Neural cell (in vitro differentiated cells): ENCODE data around the gene CNGA3. TPM values are rescaled to one million over a fixed set of nuclear protein-coding genes. Genes with fewer than 3 reads are reported as not detected.

ENCODE experiments used
- H2AFZ ChIP-seq: fragments of 200-600, 300-800 bp; sonication (generic), shearing (Covaris generic); 2 replicates; pipeline ENCODE4 v1.6.0; 2014; ENCODE audit warnings: low read depth, mild to moderate bottlenecking, antibody characterized with exemption, low read length, moderate library complexity
- H3F3A ChIP-seq: fragments of 200-600 bp; shearing (Covaris generic); 2 replicates; pipeline ENCODE4 v1.6.1; 2016; ENCODE audit warnings: mild to moderate bottlenecking, moderate library complexity, mixed read lengths, antibody characterized with exemption, low read length; ENCODE audit not compliant: insufficient read depth, poor library complexity, severe bottlenecking
- H3K27ac ChIP-seq: fragments of 200-600, 300-800 bp; sonication (generic), shearing (Covaris generic); 2 replicates; pipeline ENCODE4 v1.5.1; 2014; ENCODE audit warnings: mild to moderate bottlenecking, low read length, moderate library complexity
- H3K27me3 ChIP-seq: fragments of 300-800, 200-600 bp; sonication (generic), shearing (Covaris generic); 2 replicates; pipeline ENCODE4 v1.6.0; 2014; ENCODE audit warnings: mild to moderate bottlenecking, low read depth, low read length, moderate library complexity; ENCODE audit not compliant: insufficient read depth
- H3K36me3 ChIP-seq: fragments of 300-800, 200-600 bp; sonication (generic), shearing (Covaris generic); 2 replicates; pipeline ENCODE4 v1.5.1; 2014; ENCODE audit warnings: mild to moderate bottlenecking, antibody characterized with exemption, low read length, moderate library complexity; ENCODE audit not compliant: insufficient read depth
- H3K4me2 ChIP-seq: fragments of 300-800, 200-600 bp; sonication (generic), shearing (Covaris generic); 2 replicates; pipeline ENCODE4 v1.6.0; 2014; ENCODE audit warnings: mild to moderate bottlenecking, low read length
- H3K4me3 ChIP-seq: fragments of 300-800, 200-600 bp; sonication (generic), shearing (Covaris generic); 2 replicates; pipeline ENCODE4 v1.5.1; 2014; ENCODE audit warnings: mild to moderate bottlenecking, low read length, moderate library complexity
- H3K79me2 ChIP-seq: fragments of 200-600 bp; shearing (Covaris generic); replicated peaks from 2 replicates; pipeline ENCODE4 v1.6.0; 2014; ENCODE audit warnings: mild to moderate bottlenecking, low read length, moderate library complexity; ENCODE audit not compliant: insufficient read depth
- H3K9ac ChIP-seq: fragments of 300-800, 200-600 bp; sonication (generic), shearing (Covaris generic); 2 replicates; pipeline ENCODE4 v1.6.1; 2016; ENCODE audit warnings: mild to moderate bottlenecking, low read length, mixed read lengths
- H3K9me2 ChIP-seq: fragments of 200-600 bp; shearing (Covaris generic); 2 replicates; pipeline ENCODE4 v1.6.1; 2016; ENCODE audit warnings: mild to moderate bottlenecking, low read length, mixed read lengths; ENCODE audit not compliant: insufficient read depth
- H3K9me3 ChIP-seq: fragments of 200-600, 300-800 bp; sonication (generic), shearing (Covaris generic); 2 replicates; pipeline ENCODE4 v1.6.1; 2016; ENCODE audit warnings: mild to moderate bottlenecking, mixed run types, low read length, moderate library complexity, mixed read lengths
- H4K20me1 ChIP-seq: fragments of 200-600 bp; shearing (Covaris generic); 2 replicates; pipeline ENCODE4 v1.6.1; 2016; ENCODE audit warnings: mild to moderate bottlenecking, mixed run types; ENCODE audit not compliant: insufficient read depth
- EP300 ChIP-seq: fragments of 450-650 bp; conservative IDR thresholded peaks from 2 replicates; pipeline ENCODE4 v1.6.1; 2014; ENCODE audit warnings: antibody characterized with exemption, mild to moderate bottlenecking, moderate library complexity; ENCODE audit not compliant: poor library complexity, severe bottlenecking
- EZH2 ChIP-seq: fragments of 200-600, 300-800 bp; shearing (Covaris generic), sonication (generic); IDR thresholded peaks from 2 replicates; pipeline ENCODE4 v1.6.1; 2014; ENCODE audit warnings: antibody characterized with exemption, low read length, borderline replicate concordance, mild to moderate bottlenecking; ENCODE audit not compliant: insufficient read depth, poor library complexity, severe bottlenecking
- MXI1 ChIP-seq: fragments of 450-650 bp; conservative IDR thresholded peaks from 2 replicates; pipeline ENCODE4 v1.6.1; 2014; ENCODE audit warnings: antibody characterized with exemption, mild to moderate bottlenecking; ENCODE audit not compliant: poor library complexity, severe bottlenecking
- POLR2AphosphoS5 ChIP-seq: IDR thresholded peaks from 2 replicates; pipeline ENCODE4 v1.6.1; 2012
- RAD21 ChIP-seq: fragments of 450-650 bp; conservative IDR thresholded peaks from 2 replicates; pipeline ENCODE4 v1.6.1; 2014; ENCODE audit warnings: antibody characterized with exemption, mild to moderate bottlenecking, moderate library complexity
- REST ChIP-seq: IDR thresholded peaks from 2 replicates; pipeline ENCODE4 v1.6.1; 2012; ENCODE audit warnings: borderline replicate concordance
- SMC3 ChIP-seq: fragments of 450-650 bp; conservative IDR thresholded peaks from 2 replicates; pipeline ENCODE4 v1.6.1; 2014; ENCODE audit warnings: antibody characterized with exemption, mild to moderate bottlenecking, moderate library complexity; ENCODE audit not compliant: poor library complexity
- TAF1 ChIP-seq: IDR thresholded peaks from 2 replicates; pipeline ENCODE4 v1.6.1; 2012; ENCODE audit warnings: low read depth
- polyA plus RNA-seq: library from polyadenylated mRNA; depleted of rRNA; stranded (reverse); fragments of >200 nt; gene quantifications from 2 replicates; pipeline ENCODE4 v1.2.3, GENCODE V29; 2014
- TF ChIP-seq, protein P1 (sequence below): fragments of 450-650 bp; IDR thresholded peaks from 2 replicates; pipeline ENCODE4 v1.5.1; 2014; ENCODE audit warnings: antibody characterized with exemption, mild to moderate bottlenecking, moderate library complexity; ENCODE audit not compliant: poor library complexity, severe bottlenecking

CNGA3 gene
- polyA plus RNA-seq, 1 donor from 2014 or later, result 0.64 TPM

DNA sequence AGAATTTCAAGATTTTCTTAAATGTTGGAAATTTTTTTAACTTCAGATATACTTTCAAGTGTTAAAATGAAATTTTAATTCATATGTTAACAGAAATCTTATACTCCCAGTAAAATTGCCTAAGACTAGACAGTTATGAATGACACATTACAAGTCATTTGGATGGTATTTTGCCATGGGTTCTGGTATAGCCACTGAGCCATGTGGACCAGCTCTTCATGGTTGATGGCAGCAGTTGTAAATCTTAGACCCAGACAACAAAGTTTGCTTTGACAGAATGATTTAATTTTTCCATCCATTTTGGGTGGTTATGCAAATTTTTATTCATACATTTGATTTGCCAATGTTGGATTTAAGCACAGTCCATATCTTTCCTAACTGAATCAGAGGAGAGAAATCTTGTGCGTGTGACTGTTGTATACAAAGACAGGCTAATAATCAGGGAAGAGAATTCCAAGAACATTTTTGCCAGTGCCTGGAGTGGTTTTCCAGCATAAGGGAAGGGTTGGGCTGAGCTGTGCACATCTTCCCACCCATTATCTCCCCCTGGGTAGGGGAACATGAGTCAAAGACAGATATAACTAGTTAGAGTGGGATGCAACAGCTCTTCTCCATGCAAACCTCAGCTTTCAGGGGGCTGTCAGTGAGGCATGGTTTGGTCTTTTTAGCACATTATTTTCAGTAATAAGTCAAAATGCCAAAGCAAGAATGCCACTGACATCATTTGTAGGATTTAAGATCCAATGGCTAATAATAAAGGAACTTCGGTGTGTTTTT, 70.3 kb downstream of the CNGA3 start:
- H3K9me3 ChIP-seq, result no peaks in the 10 kb centered on the region
- no peak overlapping the region for H3K27ac ChIP-seq
- no peaks in the 10 kb centered on the region for H3K79me2 ChIP-seq
- H3K27me3 ChIP-seq, result no peaks in the 10 kb centered on the region
- H3K4me2 ChIP-seq, result no peak overlapping the region
- no peaks in the 10 kb centered on the region for H3K36me3 ChIP-seq
- no peaks in the 10 kb centered on the region for H4K20me1 ChIP-seq
- no peak overlapping the region for H3K9ac ChIP-seq
- no peak overlapping the region for H3K4me3 ChIP-seq
- no peaks in the 10 kb centered on the region for H3F3A ChIP-seq
- TF ChIP-seq EZH2 (no peak), POLR2AphosphoS5 (no peak), EP300 (no peak), REST (no peak), MXI1 (no peak), SMC3 (no peak), TAF1 (no peak), RAD21 (no peak)
- TF ChIP-seq, protein P1, sequence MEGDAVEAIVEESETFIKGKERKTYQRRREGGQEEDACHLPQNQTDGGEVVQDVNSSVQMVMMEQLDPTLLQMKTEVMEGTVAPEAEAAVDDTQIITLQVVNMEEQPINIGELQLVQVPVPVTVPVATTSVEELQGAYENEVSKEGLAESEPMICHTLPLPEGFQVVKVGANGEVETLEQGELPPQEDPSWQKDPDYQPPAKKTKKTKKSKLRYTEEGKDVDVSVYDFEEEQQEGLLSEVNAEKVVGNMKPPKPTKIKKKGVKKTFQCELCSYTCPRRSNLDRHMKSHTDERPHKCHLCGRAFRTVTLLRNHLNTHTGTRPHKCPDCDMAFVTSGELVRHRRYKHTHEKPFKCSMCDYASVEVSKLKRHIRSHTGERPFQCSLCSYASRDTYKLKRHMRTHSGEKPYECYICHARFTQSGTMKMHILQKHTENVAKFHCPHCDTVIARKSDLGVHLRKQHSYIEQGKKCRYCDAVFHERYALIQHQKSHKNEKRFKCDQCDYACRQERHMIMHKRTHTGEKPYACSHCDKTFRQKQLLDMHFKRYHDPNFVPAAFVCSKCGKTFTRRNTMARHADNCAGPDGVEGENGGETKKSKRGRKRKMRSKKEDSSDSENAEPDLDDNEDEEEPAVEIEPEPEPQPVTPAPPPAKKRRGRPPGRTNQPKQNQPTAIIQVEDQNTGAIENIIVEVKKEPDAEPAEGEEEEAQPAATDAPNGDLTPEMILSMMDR, result no peak
- no peak overlapping the region for H2AFZ ChIP-seq
- no peaks in the 10 kb centered on the region for H3K9me2 ChIP-seq

DNA sequence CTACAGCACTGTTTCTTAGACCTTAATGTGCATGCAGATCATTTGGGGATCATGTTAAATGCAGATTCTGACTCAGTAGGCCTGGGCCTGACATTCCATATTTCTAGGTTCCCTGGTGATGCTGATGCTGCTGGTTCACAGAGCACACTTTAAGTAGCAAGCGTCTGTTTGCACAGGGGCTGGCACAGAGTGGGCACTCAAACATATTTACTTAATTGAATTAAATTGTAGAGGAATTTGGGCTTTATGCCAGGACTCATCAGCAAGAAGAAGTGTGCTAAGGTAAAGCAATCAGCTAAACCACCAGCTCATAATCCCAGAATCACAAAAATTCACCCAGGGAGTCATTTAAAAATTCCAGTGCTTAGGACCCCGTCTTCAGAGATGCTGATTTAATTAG, 73.3 kb downstream of the CNGA3 start:
- no peaks in the 10 kb centered on the region for H3K36me3 ChIP-seq
- no peaks in the 10 kb centered on the region for H3F3A ChIP-seq
- no peaks in the 10 kb centered on the region for H3K27me3 ChIP-seq
- no peaks in the 10 kb centered on the region for H3K79me2 ChIP-seq
- H3K27ac ChIP-seq, result no peak overlapping the region
- no peaks in the 10 kb centered on the region for H3K9me3 ChIP-seq
- TF ChIP-seq SMC3 (no peak), RAD21 (no peak), REST (no peak), EP300 (no peak), EZH2 (no peak), TAF1 (no peak), POLR2AphosphoS5 (no peak), MXI1 (no peak)
- TF ChIP-seq, protein P1, result no peak
- H3K9ac ChIP-seq, result no peak overlapping the region
- H2AFZ ChIP-seq, result no peak overlapping the region
- H3K4me2 ChIP-seq, result no peak overlapping the region
- H4K20me1 ChIP-seq, result no peaks in the 10 kb centered on the region
- no peaks in the 10 kb centered on the region for H3K9me2 ChIP-seq
- H3K4me3 ChIP-seq, result no peak overlapping the region
